NB4 (cell line): Measurements from ENCODE around the gene SPAAR.

ENCODE experiments used
- POLR2A ChIP-seq: IDR thresholded peaks from 2 replicates; pipeline ENCODE4 v1.6.1; 2011; ENCODE audit warnings: mild to moderate bottlenecking; ENCODE audit not compliant: insufficient read length; ENCODE audit errors: extremely low read depth
- TF ChIP-seq, protein P1 (sequence below): IDR thresholded peaks from one replicate; pipeline ENCODE4 v1.5.1; 2012; ENCODE audit warnings: low read depth, low read length
- TF ChIP-seq, protein P2 (sequence below): IDR thresholded peaks from 2 replicates; pipeline ENCODE4 v1.6.1; 2011; ENCODE audit warnings: low read depth, low read length

DNA sequence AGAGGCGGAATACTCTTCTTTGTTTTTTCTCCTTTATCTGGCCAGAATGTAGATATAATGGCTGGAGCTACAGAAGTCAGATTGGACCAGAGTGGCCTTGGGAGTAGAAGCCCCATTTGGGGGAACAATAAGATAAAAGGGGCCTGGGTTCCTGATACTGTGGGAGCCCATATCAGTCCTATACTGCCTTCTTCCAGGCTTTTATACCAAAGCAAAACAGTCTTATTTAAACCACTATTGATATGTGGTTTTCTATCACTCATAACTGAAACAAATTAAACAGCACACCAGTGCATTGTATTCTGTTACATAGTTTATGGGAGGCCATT lies 14.3 kb downstream of the SPAAR start:
- TF ChIP-seq POLR2A = no peak
- TF ChIP-seq, protein P1, sequence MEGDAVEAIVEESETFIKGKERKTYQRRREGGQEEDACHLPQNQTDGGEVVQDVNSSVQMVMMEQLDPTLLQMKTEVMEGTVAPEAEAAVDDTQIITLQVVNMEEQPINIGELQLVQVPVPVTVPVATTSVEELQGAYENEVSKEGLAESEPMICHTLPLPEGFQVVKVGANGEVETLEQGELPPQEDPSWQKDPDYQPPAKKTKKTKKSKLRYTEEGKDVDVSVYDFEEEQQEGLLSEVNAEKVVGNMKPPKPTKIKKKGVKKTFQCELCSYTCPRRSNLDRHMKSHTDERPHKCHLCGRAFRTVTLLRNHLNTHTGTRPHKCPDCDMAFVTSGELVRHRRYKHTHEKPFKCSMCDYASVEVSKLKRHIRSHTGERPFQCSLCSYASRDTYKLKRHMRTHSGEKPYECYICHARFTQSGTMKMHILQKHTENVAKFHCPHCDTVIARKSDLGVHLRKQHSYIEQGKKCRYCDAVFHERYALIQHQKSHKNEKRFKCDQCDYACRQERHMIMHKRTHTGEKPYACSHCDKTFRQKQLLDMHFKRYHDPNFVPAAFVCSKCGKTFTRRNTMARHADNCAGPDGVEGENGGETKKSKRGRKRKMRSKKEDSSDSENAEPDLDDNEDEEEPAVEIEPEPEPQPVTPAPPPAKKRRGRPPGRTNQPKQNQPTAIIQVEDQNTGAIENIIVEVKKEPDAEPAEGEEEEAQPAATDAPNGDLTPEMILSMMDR = no peak
- TF ChIP-seq, protein P2, sequence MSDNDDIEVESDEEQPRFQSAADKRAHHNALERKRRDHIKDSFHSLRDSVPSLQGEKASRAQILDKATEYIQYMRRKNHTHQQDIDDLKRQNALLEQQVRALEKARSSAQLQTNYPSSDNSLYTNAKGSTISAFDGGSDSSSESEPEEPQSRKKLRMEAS = no peak
